Sigmoid colon (tissue), 7 donors: ENCODE measurements around the gene CRACR2A. TPM values are rescaled to one million over a fixed set of nuclear protein-coding genes. Genes with fewer than 3 reads are reported as not detected.

Source experiments
- DNase-seq: peaks from one replicate; pipeline ENCODE4 v3.0.0-alpha.2; 2019
- H3K27ac ChIP-seq, 4 donors: fragments of 200-600 bp; sonication (generic); one replicate each; pipeline ENCODE4 v1.5.1; 2016 to 2019; ENCODE audit warnings: mild to moderate bottlenecking in 1 of 4
- H3K27me3 ChIP-seq, 3 donors: fragments of 200-600 bp; sonication (generic); one replicate each; pipeline ENCODE4 v1.5.1; 2019; ENCODE audit warnings: mild to moderate bottlenecking in 1 of 3
- H3K36me3 ChIP-seq, 4 donors: fragments of 200-600 bp; sonication (generic); one replicate each; pipeline ENCODE4 v1.5.1; 2016 to 2019
- H3K4me1 ChIP-seq, 4 donors: fragments of 200-600 bp; sonication (generic); one replicate each; pipeline ENCODE4 v1.5.1; 2017 to 2019
- H3K4me3 ChIP-seq, 4 donors: fragments of 200-600 bp; sonication (generic); one replicate each; pipeline ENCODE4 v1.5.1; 2017 to 2019; ENCODE audit warnings: mild to moderate bottlenecking in 2 of 4, moderate library complexity in 1 of 4
- H3K9me3 ChIP-seq, 4 donors: fragments of 200-600 bp in 3 of 4; sonication (generic) in 3 of 4; one replicate each; pipeline versions ENCODE4 v1.5.1 to v1.6.1; 2013 to 2019
- CTCF ChIP-seq, 4 experiments: fragments of 450-650 bp in 3 of 4; fragments of 200-600 bp in 1 of 4; IDR thresholded peaks; one replicate each; pipeline ENCODE4 v1.5.1; 2016 to 2019; ENCODE audit warnings: antibody characterized with exemption in 4 of 4, mild to moderate bottlenecking in 3 of 4, moderate library complexity in 2 of 4
- EP300 ChIP-seq, 4 donors: sonication (generic); formaldehyde crosslinking; IDR thresholded peaks; one replicate each; pipeline ENCODE4 v1.6.1; 2017; ENCODE audit warnings: antibody characterized with exemption in 4 of 4
- POLR2A ChIP-seq, 2 donors: fragments of 450-650 bp; IDR thresholded peaks; one replicate each; pipeline ENCODE4 v1.6.1; 2016; ENCODE audit warnings: antibody characterized with exemption in 2 of 2, mild to moderate bottlenecking in 2 of 2, moderate library complexity in 2 of 2
- POLR2AphosphoS5 ChIP-seq, 4 donors: sonication (generic); formaldehyde crosslinking; IDR thresholded peaks; one replicate each; pipeline ENCODE4 v1.6.1; 2017; ENCODE audit warnings: antibody characterized with exemption in 4 of 4
- WGBS, 2 donors: extraction: QIAGEN DNeasy Blood & Tissue Kit; methylation state at CpG; one replicate each; pipeline ENCODE4 v1.1.7; 2013; 5-methylcytosine and 5-hydroxymethylcytosine counted together
- intact Hi-C: fragments of 100-400 bp; cut with DNase I; formaldehyde crosslinking; loops from one replicate; pipeline ENCODE4 v1.15.1; 2023
- polyA plus RNA-seq, 3 donors: library from polyadenylated mRNA; stranded (reverse); fragments of 200-250 nt; gene quantifications; one replicate each; pipeline ENCODE4 v1.2.3, GENCODE V29; 2013
- total RNA-seq, 4 donors: library from RNA; depleted of rRNA; stranded (reverse); fragments of >200 nt; gene quantifications; one replicate each; pipeline ENCODE4 v1.1.0, GENCODE V29; 2016
- donor health status: healthy with polysubstance abuse.
- donor health status: Bipolar disorder and iron deficiency.
- donor health status: healthy.

Gene CRACR2A
- total and polyA plus RNA-seq, 7 donors: 1.1 to 29.6 (median 4.2) TPM

- TF ChIP-seq CTCF (IDR thresholded peaks at IDR 0.05) (no peak), EP300 (IDR thresholded peaks at IDR 0.05) (no peak), POLR2AphosphoS5 (IDR thresholded peaks at IDR 0.05) (no peak), POLR2A (IDR thresholded peaks at IDR 0.05) (no peak)
- peak overlapping the region in 2 of 4 donors; percentile 35 to 61 for H3K27ac ChIP-seq
- no peak overlapping the region for H3K4me3 ChIP-seq
- intact Hi-C loops: no loop called here
- no peaks in the 10 kb centered on the region for H3K9me3 ChIP-seq
- H3K4me1 ChIP-seq: peaks cover 0 to 11% (median 8%) of the 10 kb centered on the region in 4 donors
- WGBS, 2 donors: 68% methylated on average over 7 of the region's 7 CpGs
- no peaks in the 10 kb centered on the region for H3K27me3 ChIP-seq
- no peaks in the 10 kb centered on the region for H3K36me3 ChIP-seq
- no peak for DNase-seq
These were observed 54.5 kb downstream of the CRACR2A start for GRCh38 chr12:3698218-3698974.

GRCh38 chr12:3697311-3697870 is 55.5 kb downstream of the CRACR2A start:
- 97% methylated on average over 5 of the region's 5 CpGs for WGBS, 2 donors
- H3K36me3 ChIP-seq: no peaks in the 10 kb centered on the region
- intact Hi-C loops: no loop called here
- no peak overlapping the region for H3K4me3 ChIP-seq
- H3K27me3 ChIP-seq: no peaks in the 10 kb centered on the region
- H3K27ac ChIP-seq: peak overlapping the region in 1 of 4 donors; percentile 61
- TF ChIP-seq CTCF (IDR thresholded peaks at IDR 0.05): no peak
- no peak for TF ChIP-seq POLR2AphosphoS5 (IDR thresholded peaks at IDR 0.05)
- TF ChIP-seq EP300 (IDR thresholded peaks at IDR 0.05): no peak
- TF ChIP-seq POLR2A (IDR thresholded peaks at IDR 0.05): no peak
- H3K4me1 ChIP-seq: peaks cover 0 to 11% (median 8%) of the 10 kb centered on the region in 4 donors
- H3K9me3 ChIP-seq: no peaks in the 10 kb centered on the region
- no peak for DNase-seq

- intact Hi-C loops: no loop called here
- H3K9me3 ChIP-seq: no peaks in the 10 kb centered on the region
- no peak for DNase-seq
- no peak overlapping the region for H3K27ac ChIP-seq
- H3K4me3 ChIP-seq: no peak overlapping the region
- H3K4me1 ChIP-seq: peaks cover 0 to 11% (median 8%) of the 10 kb centered on the region in 4 donors
- H3K36me3 ChIP-seq: no peaks in the 10 kb centered on the region
- 87 to 97% methylated on average over 4 of the region's 4 CpGs for WGBS, 2 donors
- no peaks in the 10 kb centered on the region for H3K27me3 ChIP-seq
- TF ChIP-seq POLR2A (IDR thresholded peaks at IDR 0.05) (no peak), CTCF (IDR thresholded peaks at IDR 0.05) (no peak), POLR2AphosphoS5 (IDR thresholded peaks at IDR 0.05) (no peak), EP300 (IDR thresholded peaks at IDR 0.05) (no peak)
These were observed 58.2 kb downstream of the CRACR2A start for GRCh38 chr12:3694673-3695072.

GRCh38 chr12:3692616-3693365 is 60.1 kb downstream of the CRACR2A start:
- TF ChIP-seq POLR2AphosphoS5 (IDR thresholded peaks at IDR 0.05) (no peak), POLR2A (IDR thresholded peaks at IDR 0.05) (no peak), CTCF (IDR thresholded peaks at IDR 0.05) (no peak), EP300 (IDR thresholded peaks at IDR 0.05) (no peak)
- H3K27me3 ChIP-seq: no peaks in the 10 kb centered on the region
- H3K4me1 ChIP-seq: no peaks in the 10 kb centered on the region
- no peaks in the 10 kb centered on the region for H3K36me3 ChIP-seq
- H3K9me3 ChIP-seq: no peaks in the 10 kb centered on the region
- WGBS, 2 donors: 94 to 98% methylated on average over 13 of the region's 13 CpGs
- H3K4me3 ChIP-seq: no peak overlapping the region
- intact Hi-C loops: no loop called here
- H3K27ac ChIP-seq: no peak overlapping the region
- DNase-seq: no peak
